GM12873 (cell line): ENCODE data around the gene RHOBTB1.

Source experiments
- TF ChIP-seq, protein P1 (sequence below): IDR thresholded peaks from 2 replicates; pipeline ENCODE4 v1.5.1; 2012; ENCODE audit warnings: low read depth, mild to moderate bottlenecking, moderate library complexity, low read length, control low read depth; ENCODE audit not compliant: insufficient read depth; ENCODE audit errors: missing control alignments

Gene RHOBTB1

DNA sequence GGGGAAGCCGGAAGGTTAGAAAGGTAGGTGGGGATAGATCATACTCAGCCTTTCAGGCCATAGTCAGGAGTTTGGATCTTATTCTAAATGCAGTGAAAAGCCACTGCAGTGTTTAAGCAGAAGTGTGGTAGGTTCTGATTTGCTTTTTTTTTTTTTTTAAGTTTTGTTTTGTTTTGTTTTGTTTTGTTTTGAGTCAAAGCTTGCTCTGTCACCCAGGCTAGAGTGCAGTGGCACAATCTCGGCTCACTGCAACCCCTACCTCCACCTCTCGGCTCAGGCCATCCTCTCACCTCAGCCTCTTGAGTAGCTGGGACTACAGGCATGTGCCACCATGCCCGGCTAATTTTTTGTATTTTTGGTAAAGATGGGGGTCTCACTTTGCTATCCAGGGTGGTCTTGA, 23.5 kb downstream of the RHOBTB1 start:
- TF ChIP-seq, protein P1, sequence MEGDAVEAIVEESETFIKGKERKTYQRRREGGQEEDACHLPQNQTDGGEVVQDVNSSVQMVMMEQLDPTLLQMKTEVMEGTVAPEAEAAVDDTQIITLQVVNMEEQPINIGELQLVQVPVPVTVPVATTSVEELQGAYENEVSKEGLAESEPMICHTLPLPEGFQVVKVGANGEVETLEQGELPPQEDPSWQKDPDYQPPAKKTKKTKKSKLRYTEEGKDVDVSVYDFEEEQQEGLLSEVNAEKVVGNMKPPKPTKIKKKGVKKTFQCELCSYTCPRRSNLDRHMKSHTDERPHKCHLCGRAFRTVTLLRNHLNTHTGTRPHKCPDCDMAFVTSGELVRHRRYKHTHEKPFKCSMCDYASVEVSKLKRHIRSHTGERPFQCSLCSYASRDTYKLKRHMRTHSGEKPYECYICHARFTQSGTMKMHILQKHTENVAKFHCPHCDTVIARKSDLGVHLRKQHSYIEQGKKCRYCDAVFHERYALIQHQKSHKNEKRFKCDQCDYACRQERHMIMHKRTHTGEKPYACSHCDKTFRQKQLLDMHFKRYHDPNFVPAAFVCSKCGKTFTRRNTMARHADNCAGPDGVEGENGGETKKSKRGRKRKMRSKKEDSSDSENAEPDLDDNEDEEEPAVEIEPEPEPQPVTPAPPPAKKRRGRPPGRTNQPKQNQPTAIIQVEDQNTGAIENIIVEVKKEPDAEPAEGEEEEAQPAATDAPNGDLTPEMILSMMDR: no peak

- TF ChIP-seq, protein P1: no peak
These were observed 24.4 kb downstream of the RHOBTB1 start for GRCh38 chr10:60919551-60919950.

- TF ChIP-seq, protein P1: no peak
These were observed 26.4 kb downstream of the RHOBTB1 start for GRCh38 chr10:60917331-60918280.

DNA sequence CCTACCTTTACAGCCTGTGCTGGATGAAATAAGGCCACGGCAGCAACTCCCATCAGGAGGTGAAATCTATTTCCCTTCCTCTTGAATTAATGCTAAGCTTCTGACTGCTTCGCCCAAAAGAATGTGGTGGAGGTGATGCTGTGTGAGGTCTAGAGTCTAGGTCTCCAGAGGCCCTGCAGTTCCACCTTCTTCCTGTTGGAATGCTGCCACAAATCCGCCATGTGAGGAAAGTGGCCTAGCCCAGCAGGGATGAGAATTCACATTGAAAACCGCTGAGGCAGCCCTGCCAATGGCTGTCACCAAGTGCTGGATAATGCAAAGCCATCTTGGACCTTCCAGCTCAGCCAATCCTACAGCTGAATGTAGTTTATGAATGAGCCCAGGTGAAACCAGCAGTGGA, 28.0 kb downstream of the RHOBTB1 start:
- TF ChIP-seq, protein P1: peak; percentile 35

GRCh38 chr10:60914690-60915141, 29.3 kb downstream of the RHOBTB1 start:
- TF ChIP-seq, protein P1: no peak

DNA sequence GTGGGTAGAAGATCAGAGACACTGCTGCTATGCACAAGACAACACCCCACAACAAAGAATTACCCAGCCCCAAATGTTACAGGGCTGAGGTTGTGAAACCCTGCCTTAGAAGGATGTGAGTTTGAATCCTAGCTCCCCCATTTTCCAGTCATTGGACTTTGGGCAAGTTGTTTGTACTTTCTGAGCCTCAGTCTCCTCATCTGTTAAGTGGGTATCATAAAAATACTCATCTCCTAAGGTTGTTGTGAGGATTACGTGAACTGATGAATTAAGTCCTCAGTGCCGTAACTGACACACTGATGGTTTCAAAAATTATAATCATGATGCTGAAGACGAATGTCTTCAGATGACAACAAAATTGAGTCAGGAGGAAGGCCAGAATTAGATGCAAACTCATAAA, 30.3 kb downstream of the RHOBTB1 start:
- TF ChIP-seq, protein P1: no peak

DNA sequence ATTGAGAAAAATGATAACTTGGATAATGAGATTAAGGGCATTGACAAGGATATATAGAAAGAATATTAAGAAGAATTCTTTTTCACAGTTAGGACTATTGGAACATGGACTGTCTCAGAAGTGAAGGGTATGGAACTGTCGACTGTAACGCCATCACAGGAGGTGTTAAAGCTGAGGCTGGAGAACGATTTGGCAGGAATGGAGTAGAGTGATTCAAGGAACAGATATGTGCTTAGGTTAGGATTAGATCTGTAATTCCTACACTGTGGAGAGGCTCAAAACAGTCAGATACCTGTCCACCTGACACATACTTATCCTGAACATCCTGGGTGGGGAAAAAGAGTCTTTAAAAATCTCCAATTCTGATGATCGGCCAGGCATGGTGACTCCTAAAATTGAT, 30.9 kb downstream of the RHOBTB1 start:
- TF ChIP-seq, protein P1: no peak
